GM04503 (cell line): Measurements from ENCODE around the gene S100A11.
A peak's percentile ranks its signal among the peaks of the same experiment; 100 is the strongest.

Experiments
- DNase-seq: peaks from one replicate; pipeline ENCODE4 v3.0.0-alpha.2; 2012; ENCODE audit warnings: low read depth

S100A11 gene

DNA sequence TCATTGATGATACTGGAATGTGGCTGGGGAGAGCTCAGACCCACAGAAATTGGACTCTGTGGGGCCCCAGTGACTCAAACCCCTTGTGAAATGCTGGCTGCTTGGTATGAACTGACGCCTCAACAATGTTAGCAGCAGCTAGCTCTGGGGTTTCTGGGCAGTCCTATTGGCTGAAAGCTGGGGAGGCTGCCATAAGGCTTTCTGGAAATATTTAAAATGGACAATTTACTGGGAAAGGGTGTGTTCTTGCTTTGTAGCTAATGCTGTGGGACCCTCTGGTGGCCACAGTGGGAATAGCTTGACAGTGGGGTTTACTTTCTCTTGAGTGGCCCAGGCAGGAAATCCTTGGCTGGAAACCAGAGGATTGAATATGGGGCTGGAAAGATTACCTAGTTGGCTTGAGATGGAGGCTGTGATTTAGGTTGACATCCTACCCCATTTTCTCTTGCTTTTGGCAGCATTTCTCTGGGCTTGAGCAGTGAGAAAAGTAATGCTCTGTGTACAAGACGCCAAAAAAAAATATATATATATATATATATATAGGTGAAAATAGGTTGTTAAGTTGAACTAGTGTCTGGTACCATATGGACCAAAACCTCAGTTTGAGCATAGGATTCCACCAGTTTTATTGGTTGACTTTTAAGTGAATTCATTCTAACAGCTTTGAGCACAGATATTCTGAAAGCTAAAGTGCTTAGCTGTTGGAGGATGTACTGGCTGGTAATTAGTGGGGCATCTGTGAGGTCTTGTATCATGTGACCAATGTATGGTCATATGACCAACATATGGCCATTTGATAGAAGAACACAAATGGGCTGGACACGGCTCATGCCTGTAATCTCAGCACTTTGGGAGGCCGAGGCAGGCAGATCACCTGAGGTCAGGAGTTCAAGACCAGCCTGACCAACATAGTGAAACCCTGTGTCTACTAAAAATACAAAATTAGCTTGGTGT is 34.9 kb downstream of the S100A11 start:
- DNase-seq, result peak; percentile 97

GRCh38 chr1:152000964-152001630 is 35.7 kb downstream of the S100A11 start:
- no peak for DNase-seq

GRCh38 chr1:151998611-151999362 is 38.0 kb downstream of the S100A11 start:
- DNase-seq, result no peak

DNA sequence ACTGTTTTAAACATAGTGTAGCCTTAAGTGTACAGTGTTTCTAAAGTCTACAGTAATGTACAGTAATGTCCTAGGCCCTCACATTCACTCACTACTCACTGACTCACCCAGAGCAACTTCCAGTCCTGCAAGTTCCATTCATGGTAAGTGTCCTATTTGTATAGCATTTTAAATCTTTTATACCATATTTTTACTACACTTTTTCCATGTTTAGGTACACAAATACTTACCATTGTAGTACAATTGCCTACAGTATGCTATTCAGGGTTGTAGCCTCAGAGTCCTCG is 39.6 kb downstream of the S100A11 start:
- no peak for DNase-seq

DNA sequence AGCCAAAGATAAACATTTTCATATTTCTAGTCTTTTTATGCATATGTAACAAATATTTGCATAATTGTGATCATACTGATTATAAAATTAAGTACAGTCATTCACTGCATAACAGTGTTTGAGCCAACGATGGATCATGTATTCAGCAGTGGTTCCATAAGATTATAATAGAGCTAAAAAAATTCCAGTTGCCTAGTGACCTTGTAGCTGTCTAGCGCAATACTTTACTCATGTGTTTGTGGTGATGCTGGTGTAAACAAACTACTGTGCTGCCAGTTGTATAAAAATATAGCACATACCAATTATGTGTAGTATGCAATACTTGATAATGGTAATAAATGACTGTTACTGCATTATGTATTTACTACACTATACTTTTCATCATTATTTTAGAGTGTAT is 41.0 kb downstream of the S100A11 start:
- DNase-seq, result no peak

GRCh38 chr1:151994956-151995355 is 41.8 kb downstream of the S100A11 start:
- DNase-seq, result peak; percentile 99

DNA sequence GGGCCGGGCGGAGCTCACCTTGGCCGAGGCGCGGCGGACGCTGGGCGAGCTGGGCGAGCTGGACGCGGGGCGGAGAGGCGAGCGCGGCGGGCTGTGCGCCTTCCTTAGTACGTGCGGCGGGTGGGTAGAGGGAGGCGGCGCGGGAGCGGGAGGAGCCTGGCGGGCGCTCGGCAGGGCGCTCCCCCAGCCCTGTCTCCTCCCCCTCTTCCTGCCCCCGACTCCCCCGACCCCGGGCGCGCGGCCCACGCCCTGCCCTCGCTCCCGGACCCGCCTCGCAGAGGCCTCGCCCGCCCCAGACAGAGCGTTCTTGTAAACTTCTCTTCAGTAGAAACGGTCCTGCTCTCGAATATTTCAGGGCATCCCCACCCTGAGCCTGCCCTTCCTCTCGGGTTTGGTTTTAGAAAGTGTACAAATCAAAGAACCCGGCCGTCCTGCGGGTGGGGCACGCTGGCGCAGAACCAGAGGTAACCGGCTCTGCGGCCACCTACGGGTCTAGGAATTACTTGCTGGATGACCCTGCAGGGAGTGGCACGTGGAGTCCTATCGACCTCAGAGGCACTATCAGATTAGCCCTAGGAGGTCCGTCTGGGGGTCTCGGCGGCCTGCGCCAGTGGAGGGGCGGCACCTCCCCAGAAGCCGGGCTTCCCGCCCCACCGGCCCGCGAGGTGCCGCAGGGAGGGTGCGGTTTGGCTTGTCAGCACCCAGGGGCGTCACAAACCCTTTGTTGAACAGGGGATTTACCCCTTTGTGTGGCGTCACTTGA is 42.9 kb downstream of the S100A11 start, which contains the start of gene S100A10:
TSS of gene S100A10 (minus strand) at position 126 of the 763 bp plus-strand sequence. CDS start 7,629 bp downstream, outside the sequence.
- no peak for DNase-seq

DNA sequence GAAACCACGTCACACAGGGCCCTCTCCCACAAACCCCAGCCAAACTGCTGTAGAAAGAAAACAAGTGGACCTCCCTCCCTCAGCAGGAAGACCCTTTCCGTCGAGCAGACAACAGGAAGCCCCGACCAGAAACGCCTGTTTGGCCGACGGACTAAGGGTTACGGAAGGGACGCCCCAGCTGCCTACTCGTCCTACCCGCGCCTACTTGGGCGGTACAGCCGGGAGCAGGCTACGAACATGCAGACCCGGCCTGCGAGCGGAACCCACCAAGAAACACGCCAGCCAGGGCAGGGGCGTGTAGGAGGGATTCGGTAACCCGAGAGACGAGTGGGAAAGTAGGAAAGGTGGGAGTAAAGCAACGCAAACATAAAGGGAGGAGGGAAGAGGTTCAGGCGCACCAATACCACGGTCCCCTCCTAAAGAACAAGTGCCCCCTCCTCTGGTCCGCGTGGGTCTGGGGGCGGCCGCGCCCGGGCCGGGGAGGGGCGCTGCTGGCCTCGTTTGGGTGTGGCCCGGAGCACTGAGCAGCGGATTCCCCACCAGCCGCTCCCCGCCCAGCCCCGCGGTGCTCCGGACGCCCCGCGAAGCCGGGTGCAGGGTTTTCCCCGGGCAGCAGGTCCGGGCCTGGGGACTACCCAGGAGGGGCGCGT is 43.6 kb downstream of the S100A11 start:
- no peak for DNase-seq

DNA sequence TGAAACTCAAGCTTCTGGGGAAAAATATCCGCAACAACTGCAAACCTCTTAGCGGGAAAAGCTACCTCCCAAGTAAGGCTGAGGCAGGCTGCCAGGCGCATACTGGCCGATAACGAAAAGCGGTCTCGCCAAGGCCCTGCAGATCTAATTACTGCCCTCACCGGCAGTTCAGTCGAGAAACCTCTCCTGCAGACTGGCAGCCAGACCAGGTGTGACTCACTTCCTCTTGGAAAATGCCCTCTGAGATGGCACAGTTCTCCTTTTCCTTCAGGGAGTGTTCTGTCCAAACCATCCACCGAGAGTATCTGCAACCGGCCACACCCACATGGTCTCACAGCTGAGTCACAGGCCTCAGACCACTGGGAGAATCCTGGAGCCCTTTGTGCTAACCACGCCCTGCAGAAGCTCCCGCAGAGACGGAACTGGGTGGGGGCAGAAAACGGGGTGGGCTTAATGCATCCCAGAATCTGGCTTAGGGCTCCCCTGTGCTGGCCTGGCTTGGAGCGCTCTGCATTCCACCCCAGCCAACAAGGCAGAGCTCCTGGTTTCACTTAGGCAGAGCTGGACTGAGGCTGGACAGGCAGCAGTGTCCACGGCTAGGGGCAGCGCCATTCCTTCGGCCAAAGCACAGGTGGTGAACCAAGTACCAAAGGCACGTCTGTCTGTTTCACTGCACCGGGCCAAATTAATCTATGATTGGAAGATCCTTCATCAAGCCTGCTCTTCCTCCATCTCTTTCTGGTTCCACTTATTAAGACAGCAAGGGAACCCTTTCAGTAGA is 44.3 kb downstream of the S100A11 start:
- peak; percentile 92 for DNase-seq

DNA sequence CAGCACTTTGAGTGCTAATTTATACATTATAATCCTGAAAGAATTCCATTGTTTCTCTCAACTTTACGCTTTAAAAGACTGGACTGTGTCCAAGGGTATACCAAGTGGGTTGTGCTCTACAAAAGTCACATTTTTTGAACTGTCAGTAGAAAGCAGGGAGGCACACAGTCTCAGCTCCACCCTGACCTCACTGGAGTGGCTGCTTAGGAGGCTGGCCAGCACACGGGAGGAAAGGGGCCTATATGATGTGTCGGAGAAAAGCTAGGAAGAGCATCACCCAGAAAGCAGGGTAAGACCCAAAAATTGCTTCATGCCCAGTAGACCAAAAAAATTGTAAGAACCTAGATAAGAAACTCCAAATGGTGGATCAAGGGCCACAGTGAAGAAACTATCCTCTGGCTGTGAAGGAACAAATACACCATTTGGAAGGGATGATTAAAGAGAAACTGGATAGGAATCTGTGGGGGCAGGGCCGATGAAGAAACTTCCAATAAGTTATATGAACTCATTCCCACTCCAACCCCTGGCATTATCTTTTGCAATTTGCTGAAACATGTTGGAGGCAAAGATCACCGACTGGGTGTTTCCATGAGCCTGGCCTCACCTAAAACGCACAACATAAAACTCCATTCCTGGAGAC is 45.0 kb downstream of the S100A11 start:
- no peak for DNase-seq

DNA sequence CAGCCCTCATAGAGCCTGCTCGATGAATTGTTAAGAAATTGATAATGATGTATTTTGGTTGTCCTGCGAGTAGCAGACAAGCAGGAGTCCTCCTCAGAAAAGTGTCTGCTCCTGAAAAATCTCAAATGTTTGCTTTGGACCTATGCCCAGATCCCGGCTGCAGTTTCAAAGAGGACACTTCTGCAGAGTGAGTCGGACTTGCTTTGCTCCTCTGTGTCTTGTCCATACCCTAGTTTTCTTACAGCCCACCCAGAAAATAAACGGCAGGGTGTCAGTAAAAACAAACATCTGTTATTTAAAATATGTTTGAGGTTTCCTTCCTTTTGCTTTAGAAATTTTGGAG is 46.0 kb downstream of the S100A11 start:
- no peak for DNase-seq

DNA sequence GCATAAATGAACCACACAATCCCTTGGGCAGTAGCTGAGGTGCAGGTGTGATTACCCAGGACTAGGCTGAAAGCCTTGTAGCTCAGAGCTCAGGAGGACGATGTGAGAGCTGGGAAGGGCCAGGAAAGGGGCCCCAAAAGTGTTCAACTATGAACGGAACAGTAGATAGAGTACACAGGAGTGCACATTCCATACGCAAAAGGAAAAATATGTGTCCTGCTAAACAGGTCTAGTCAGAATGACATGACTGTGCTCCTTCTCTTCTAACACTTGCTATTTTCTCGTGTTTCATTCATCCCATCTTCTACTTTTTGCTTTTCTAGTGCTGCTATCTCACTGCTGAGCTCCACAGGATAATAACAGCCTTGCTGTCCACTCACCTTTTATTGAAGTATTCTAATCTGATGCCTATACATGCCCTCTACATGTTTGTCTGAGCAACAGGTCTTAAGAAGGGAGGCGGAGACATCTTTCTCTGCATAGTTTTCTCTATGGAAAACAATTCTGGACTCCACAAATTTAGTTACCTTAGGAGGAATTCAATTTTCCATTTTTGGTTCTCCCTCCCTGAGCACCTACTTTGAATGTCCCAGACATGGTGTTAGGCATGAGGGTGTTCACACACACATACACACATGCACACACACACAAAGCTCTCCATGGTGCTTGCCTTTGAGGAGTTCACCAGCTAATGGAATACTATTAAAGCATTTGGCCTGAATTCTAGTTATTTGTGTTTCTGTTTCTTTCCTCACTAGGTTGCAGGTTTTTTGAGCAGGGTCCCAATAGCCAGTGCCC is 46.5 kb downstream of the S100A11 start:
- DNase-seq, result no peak

GRCh38 chr1:151989211-151989862 is 47.5 kb downstream of the S100A11 start:
- DNase-seq, result peak; percentile 67

GRCh38 chr1:151988405-151988923 is 48.3 kb downstream of the S100A11 start:
- DNase-seq, result peak; percentile 92

- no peak for DNase-seq
These were observed 50.2 kb downstream of the S100A11 start for GRCh38 chr1:151986501-151987190.

DNA sequence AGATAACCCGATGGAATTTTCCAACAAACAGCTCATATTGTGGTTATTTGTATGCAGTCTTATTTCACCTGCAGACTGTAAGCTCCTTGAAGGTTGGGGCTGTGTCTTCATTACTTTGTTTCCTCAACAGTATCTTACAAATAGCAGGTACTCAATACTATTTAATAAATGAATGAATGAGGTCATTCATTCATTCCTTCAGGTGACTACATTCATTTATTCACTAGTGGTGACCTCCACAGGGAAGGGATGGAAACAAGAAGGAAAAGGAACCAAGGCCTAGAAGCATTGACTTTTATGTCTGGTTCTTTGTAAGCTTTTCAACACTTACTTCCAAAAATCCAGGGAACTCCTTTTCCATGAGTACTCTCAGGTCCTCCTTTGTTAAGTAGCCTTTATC is 51.0 kb downstream of the S100A11 start:
- no peak for DNase-seq

GRCh38 chr1:151985270-151985669 is 51.5 kb downstream of the S100A11 start:
- no peak for DNase-seq
